ENCODE data around the gene GPR4.

GPR4 gene

DNA sequence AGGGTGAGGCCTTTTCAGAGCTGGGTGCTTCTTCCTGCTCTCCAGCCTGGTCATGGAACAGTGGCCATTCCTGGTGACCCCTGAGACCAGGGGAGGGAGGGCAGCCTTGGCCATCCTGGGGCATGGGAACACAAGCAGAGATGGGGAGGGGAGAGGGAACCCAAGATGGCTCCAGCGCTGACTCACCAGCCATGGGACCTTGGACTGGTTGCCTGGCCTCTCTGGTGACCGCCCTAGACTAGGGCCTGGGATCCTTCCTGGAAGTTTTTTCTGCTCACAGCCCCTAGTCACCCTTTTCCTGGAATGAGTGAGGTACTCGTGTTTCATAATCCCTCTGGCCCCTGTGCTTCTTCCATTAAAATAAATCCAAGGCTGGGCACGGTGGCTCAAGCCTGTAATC is 14.1 kb downstream of the GPR4 start:
- no peaks in the 10 kb centered on the region for H4K20me1 ChIP-seq (ENCODE audit: insufficient read depth, low read length)
- H3K36me3 ChIP-seq (ENCODE audit: insufficient read depth, low read length): peaks cover 3% of the 10 kb centered on the region; the same call in 1 of the 2 replicates
- H3K9me2 ChIP-seq (ENCODE audit: low read depth, low read length): no peaks in the 10 kb centered on the region
- no peaks in the 10 kb centered on the region for H3K27me3 ChIP-seq (ENCODE audit: insufficient read depth, low read length)
- no peaks in the 10 kb centered on the region for H3F3A ChIP-seq (ENCODE audit: insufficient read depth, low read length)
- H3K4me2 ChIP-seq (ENCODE audit: low read length): no peak overlapping the region
- peaks cover 15% of the 10 kb centered on the region for H3K4me1 ChIP-seq (ENCODE audit: insufficient read depth, low read length, severe bottlenecking)
- H3K4me3 ChIP-seq (ENCODE audit: low read depth, low read length, poor library complexity, severe bottlenecking): no peak overlapping the region
- H3K9ac ChIP-seq (ENCODE audit: low read length): no peak overlapping the region
- H2AFZ ChIP-seq (ENCODE audit: low read length): no peak overlapping the region
- no peaks in the 10 kb centered on the region for H3K9me3 ChIP-seq (ENCODE audit: low read length)
- H3K79me2 ChIP-seq (ENCODE audit: insufficient read depth, low read length): no peaks in the 10 kb centered on the region
- no peak for TF ChIP-seq EZH2 (IDR thresholded peaks at IDR 0.05; ENCODE audit: borderline replicate concordance, low read length)
- TF ChIP-seq, protein P1, sequence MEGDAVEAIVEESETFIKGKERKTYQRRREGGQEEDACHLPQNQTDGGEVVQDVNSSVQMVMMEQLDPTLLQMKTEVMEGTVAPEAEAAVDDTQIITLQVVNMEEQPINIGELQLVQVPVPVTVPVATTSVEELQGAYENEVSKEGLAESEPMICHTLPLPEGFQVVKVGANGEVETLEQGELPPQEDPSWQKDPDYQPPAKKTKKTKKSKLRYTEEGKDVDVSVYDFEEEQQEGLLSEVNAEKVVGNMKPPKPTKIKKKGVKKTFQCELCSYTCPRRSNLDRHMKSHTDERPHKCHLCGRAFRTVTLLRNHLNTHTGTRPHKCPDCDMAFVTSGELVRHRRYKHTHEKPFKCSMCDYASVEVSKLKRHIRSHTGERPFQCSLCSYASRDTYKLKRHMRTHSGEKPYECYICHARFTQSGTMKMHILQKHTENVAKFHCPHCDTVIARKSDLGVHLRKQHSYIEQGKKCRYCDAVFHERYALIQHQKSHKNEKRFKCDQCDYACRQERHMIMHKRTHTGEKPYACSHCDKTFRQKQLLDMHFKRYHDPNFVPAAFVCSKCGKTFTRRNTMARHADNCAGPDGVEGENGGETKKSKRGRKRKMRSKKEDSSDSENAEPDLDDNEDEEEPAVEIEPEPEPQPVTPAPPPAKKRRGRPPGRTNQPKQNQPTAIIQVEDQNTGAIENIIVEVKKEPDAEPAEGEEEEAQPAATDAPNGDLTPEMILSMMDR (IDR thresholded peaks at IDR 0.05; ENCODE audit: low read length): no peak
- no peak overlapping the region for H3K27ac ChIP-seq (ENCODE audit: low read depth, low read length, poor library complexity, severe bottlenecking)

DNA sequence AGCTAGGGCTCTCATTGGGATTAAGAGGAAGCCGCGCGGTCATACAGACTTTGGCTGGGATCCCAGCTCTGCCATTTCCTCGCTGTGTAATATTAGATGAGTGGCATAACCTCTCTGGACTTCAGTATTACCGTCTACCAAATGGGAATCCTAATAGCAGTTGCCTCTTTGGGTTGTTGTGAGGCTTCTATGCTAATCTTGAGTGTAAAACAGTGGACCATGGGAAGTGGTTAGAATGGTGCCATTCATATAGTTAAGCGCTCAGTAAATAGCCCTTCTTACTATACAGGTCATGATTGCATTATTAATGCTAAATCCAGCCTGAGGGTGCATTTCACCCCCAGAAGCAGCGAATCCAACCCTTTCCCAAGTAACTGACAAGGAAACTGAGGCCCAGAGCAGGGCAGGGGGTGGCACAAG is 16.8 kb downstream of the GPR4 start:
- Histone ChIP-seq H3F3A (ENCODE audit: insufficient read depth, low read length) (no peaks in the 10 kb centered on the region), H3K79me2 (ENCODE audit: insufficient read depth, low read length) (no peaks in the 10 kb centered on the region), H2AFZ (ENCODE audit: low read length) (peak overlapping the region; percentile 9; the same call in 1 of the 2 replicates), H3K4me3 (ENCODE audit: low read depth, low read length, poor library complexity, severe bottlenecking) (peak overlapping the region; percentile 99), H3K4me1 (ENCODE audit: insufficient read depth, low read length, severe bottlenecking) (peaks cover 15% of the 10 kb centered on the region), H3K9me2 (ENCODE audit: low read depth, low read length) (no peaks in the 10 kb centered on the region), H3K27me3 (ENCODE audit: insufficient read depth, low read length) (no peaks in the 10 kb centered on the region), H3K9me3 (ENCODE audit: low read length) (no peaks in the 10 kb centered on the region), H3K27ac (ENCODE audit: low read depth, low read length, poor library complexity, severe bottlenecking) (peak overlapping the region; percentile 87), H3K4me2 (ENCODE audit: low read length) (peak overlapping the region; percentile 90), H4K20me1 (ENCODE audit: insufficient read depth, low read length) (no peaks in the 10 kb centered on the region), H3K36me3 (ENCODE audit: insufficient read depth, low read length) (peaks cover 3% of the 10 kb centered on the region; the same call in 1 of the 2 replicates), H3K9ac (ENCODE audit: low read length) (peak overlapping the region; percentile 73)
- TF ChIP-seq, protein P1 (IDR thresholded peaks at IDR 0.05; ENCODE audit: low read length): no peak
- no peak for TF ChIP-seq EZH2 (IDR thresholded peaks at IDR 0.05; ENCODE audit: borderline replicate concordance, low read length)

DNA sequence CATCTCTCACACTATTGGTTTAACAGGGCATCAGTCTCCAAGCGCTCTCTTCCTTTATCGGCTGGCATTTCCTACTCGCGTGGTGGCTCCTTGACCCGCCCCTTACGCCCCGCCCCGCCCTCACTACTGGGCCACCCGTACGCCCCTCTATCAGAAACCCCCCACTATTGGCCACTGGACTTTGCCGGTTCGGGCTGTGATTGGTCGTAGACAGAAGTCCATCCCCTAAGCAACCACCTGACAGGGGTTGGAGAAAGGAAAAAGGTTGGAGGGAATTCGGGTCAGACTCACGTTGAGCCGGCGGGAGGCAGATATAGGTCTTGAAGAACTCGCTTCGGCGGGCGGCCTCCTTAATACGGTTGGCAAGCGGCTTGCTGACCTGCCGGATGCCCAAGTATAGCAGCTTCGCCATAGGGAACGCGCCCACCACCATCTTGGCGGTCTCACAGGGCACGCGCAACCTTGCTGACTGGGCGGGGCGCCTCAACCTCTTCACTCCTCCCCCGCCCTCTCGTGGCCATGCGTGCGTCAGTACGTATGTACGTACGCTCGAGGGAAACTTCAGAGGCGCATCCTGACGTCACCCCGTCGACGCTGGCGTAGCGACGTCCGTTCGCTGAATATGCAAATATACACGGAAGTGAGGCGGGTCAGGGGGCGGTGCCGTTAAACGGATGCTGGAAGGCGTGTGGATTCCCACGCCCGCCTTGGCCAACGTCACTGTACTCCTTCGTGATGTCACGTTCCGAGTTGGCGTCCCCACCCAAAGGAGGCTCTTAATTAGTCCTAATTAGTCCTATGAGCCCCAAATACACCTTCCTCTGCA is 17.5 kb downstream of the GPR4 start, which contains the start of gene OPA3:
OPA3 (minus strand) TSS at position 471 of the 826 bp plus-strand sequence; CDS start at position 433, 38 bp downstream.
- peaks cover 15% of the 10 kb centered on the region for H3K4me1 ChIP-seq (ENCODE audit: insufficient read depth, low read length, severe bottlenecking)
- H3K36me3 ChIP-seq (ENCODE audit: insufficient read depth, low read length): peaks cover 3% of the 10 kb centered on the region; the same call in 1 of the 2 replicates
- no peaks in the 10 kb centered on the region for H3K79me2 ChIP-seq (ENCODE audit: insufficient read depth, low read length)
- H3K4me2 ChIP-seq (ENCODE audit: low read length): peak within 1 kb of the TSS; percentile 96
- no peaks in the 10 kb centered on the region for H3F3A ChIP-seq (ENCODE audit: insufficient read depth, low read length)
- TF ChIP-seq EZH2 (IDR thresholded peaks at IDR 0.05; ENCODE audit: borderline replicate concordance, low read length): no peak
- TF ChIP-seq, protein P1 (IDR thresholded peaks at IDR 0.05; ENCODE audit: low read length): no peak
- peak within 1 kb of the TSS; percentile 9; the same call in 1 of the 2 replicates for H2AFZ ChIP-seq (ENCODE audit: low read length)
- peak within 1 kb of the TSS; percentile 99 for H3K9ac ChIP-seq (ENCODE audit: low read length)
- peak within 1 kb of the TSS; percentile 87 for H3K27ac ChIP-seq (ENCODE audit: low read depth, low read length, poor library complexity, severe bottlenecking)
- no peaks in the 10 kb centered on the region for H3K9me3 ChIP-seq (ENCODE audit: low read length)
- H3K27me3 ChIP-seq (ENCODE audit: insufficient read depth, low read length): no peaks in the 10 kb centered on the region
- no peaks in the 10 kb centered on the region for H4K20me1 ChIP-seq (ENCODE audit: insufficient read depth, low read length)
- H3K9me2 ChIP-seq (ENCODE audit: low read depth, low read length): no peaks in the 10 kb centered on the region
- peak within 1 kb of the TSS; percentile 99 for H3K4me3 ChIP-seq (ENCODE audit: low read depth, low read length, poor library complexity, severe bottlenecking)

Measured in OCI-LY1 (cell line).